HG02588 (cell line): ENCODE measurements around the gene TMEM164.
A peak's percentile ranks its signal among the peaks of the same experiment; 100 is the strongest.
"Not testable (repeated sequence)": the region's sequence is repeated elsewhere in the genome, so short reads cannot be mapped to it uniquely, and the experiment has no call there.

Experiments used
- ATAC-seq: cut with Tn5 transposase; IDR thresholded peaks from one replicate; pipeline ENCODE4 v1.9.1; 2021; ENCODE audit warnings: mild to moderate bottlenecking, moderate library complexity; ENCODE audit not compliant: unreplicated experiment

The TMEM164 gene

DNA sequence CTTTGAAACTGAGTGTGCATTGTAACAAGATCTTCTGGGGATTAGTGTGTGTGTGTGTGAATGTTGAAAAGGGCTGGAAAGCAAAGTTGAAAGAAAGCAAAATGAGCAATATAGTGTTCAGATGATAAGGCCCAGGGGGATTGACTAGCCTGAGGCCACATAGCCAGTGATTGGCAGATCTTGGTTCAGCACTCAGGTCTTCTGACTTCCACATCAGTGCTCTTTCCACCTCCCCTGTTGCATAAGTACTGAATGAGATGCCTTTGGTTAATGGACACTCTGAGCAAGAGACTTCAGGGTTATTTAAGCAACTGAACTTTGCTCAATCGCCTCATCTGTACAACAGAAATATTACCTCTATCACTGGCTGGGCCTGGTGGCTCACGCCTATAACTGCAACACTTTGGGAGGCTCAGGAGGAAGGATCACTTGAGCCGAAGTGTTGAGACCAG, 120.4 kb downstream of the TMEM164 start:
- no peak for ATAC-seq

DNA sequence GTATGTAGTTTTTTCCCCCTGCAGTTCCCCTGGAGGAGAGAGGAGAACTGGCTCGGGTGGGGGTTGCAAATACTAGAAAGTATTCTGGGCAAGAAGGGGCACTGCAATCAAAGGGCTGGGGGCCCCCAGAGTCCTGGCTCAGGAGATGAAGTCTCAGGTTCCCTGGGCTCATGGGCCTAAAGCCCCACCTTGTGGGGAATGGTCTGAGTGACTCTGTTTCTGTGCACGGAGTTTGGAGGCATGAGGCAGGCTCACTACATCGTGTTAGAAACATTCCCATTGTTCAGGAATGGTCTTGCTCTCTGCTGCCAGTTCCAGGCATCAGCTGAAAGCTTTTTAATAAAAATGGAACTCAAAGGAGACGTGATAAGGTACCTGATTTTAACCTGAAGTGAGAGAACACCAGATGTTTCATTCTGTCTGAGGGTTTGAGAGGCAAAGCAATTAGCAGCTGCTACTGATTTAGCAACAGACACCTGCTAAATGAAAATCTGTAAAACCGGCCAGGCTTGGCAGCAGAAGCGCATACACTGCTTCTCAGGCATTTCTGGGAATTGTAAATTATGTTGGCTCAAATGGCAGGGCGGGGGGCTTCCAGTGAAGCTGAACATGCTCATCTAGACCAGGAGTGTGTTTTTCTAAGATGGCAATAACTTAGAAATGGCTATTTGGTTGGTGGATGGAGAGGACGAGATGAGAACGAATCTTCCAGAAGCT, 122.7 kb downstream of the TMEM164 start:
- ATAC-seq: no peak

DNA sequence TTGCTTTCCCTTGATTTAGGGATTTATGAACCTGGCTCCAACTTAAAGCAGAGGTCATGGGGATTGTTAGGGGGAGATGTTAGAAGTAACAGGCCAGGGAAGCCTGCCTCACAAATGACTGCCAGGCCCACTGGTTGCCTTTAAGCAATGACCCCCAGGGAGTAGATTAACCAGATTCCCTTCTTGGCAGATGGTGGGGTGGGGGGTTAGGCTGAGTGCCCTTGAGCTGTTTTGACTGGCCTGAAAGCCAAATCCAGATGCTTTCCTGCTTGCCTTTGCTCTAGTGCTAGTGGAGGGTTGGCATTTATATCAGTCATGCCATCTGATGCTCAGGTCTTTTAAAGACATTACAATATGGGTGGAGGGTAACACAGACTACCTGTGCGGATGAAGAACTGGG, 128.1 kb downstream of the TMEM164 start:
- ATAC-seq: no peak

DNA sequence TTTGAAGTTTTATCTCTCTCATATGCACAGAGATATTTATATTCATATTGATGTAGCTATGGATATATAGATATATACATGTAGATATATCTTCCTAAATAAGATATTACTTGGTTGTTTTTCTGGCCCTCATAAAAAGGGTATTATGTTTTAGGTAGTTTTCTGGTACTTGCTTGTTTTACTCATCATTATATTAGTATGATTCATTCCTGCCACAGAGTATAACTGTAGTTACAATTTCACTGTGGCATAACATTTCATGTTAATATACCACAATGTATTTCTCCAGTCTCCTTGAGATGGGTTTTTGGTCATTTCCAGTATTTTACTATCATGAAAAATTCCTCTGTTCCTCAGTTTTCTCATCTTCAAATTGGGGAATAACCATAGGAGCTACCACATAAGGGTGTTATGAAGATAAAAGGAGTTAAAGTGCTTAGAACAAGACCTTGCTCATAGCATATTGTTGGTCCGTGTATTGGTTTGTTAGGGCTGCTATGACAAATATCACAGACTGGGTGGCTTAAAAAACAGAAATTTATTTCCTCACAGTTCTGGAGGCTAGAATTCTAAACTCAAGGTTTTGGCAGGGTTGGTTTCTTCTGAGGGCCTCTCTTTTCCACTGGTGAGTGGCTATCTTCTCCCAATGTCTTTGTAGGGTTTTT, 129.7 kb downstream of the TMEM164 start:
- no peak for ATAC-seq

DNA sequence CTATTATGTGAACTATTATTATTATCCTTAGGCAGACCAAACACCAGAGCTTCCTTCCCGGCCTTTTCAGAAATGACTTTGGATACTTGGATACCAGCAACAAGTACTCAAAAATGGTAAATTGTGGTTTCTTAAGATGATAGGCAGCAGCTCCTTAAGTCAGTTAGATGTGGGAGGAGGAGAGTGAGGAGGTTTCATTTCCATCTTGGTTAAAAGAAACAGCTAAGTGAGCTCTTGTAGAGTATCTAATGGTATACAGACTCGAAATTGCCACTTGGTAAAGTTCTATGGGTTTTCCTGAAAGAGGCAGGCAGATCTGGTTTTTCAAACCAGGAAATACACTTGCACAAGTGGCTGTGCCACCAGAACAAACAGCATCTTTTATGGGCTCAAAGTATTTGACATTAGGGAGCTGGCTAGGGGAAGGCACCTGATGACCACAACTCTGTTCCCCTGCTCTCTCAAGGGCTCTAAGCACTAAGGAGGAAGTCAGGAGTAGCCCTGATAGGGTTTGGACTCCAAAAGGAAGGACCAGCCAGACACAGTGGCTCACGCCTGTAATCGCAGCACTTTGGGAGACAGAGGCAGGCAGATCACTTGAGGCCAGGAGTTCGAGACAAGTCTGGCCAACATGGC, 130.9 kb downstream of the TMEM164 start:
- ATAC-seq: peak; percentile 88

DNA sequence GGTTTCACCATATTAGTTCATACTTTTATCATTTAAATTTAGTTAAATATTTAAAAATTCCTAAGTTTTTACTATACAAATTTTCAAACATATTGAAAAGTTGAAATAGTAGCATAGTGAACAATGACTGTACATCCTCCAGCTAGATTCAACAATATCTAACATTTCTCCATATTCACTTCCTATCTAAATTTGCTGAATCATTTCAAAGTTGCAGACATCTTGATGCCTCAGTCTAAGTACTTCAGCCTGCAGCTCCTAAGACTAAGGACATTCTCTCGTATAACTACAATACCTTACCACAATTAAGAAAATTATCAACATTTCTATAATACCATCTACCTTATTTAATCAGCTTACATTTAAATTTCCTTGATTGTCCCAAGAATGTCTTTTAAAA, 132.7 kb downstream of the TMEM164 start:
- no peak for ATAC-seq

DNA sequence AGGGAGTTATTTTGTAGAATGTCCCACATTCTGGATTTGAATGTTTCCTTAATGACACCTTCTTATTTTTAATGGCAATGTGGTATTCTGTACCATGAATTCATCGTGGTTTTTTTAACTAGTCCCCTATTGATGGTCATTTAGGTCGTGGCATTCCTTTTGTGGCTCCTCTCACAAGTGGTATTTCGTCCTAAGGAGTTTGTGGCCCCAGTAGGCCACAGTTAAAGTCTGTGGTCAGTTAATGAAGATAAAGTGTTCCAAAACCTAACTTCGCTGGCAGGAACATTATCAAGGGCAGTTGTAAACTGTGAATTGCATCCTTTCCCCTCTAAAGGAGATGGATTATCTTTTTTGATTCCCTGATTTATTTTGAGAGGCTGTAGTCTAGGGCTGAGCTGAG, 133.2 kb downstream of the TMEM164 start:
- ATAC-seq: no peak

DNA sequence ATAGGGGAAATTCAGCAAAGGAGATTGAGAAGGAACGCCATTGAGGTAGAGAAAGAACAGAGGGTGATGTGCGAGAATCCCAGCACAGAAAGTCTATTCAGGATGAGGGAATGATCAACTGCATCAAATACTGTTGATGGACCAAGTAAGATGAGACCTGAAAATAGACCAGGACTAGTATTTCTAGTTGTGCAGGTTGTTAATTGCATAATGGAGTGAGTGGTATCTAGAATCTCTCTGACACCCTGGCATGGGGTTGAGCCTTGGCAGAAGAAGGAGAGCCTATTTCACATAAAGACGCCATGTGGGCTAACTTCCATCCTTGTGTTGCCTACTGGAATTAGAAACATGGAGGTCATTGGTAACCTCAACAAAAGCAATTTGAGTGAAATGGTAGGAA, 135.6 kb downstream of the TMEM164 start:
- ATAC-seq: no peak

DNA sequence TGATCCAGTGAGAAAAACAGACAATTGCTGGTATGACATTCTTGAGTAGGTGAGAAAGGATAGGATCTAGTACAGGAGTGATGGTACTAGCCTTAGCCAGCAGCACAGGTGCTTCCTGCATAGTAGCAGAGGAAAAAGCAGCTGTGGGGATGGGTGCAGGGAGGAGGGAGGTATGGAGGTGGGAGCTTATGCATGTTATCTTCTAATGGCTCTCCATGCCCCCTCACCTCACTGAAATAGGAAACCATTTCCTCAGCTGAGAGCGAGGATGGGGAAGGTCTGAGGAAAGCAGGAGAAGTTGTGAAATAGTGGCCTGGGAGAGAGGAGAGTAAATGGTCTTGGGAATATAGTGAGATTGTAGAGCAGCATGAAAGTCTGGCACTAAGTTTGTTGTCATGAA, 136.3 kb downstream of the TMEM164 start:
- ATAC-seq: no peak

DNA sequence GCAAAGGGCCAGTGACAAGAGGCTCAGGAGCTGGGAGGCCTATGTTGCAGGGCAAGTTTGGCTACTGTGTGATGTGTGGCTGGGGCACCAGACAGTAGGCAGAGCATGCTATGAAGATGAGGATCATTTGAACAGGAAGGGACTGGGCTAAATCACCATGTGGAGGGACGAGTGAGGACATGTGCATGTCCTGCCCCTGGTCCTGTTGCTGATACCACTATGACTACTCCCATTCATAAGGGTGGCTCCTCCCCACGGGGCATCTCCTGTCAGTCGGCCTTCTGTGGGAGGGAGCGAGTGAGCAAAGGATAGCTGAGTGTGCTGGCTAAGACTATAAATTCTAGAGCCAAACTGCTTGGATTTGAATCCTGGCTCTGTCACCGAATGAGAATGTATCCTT, 139.2 kb downstream of the TMEM164 start:
- no peak for ATAC-seq

DNA sequence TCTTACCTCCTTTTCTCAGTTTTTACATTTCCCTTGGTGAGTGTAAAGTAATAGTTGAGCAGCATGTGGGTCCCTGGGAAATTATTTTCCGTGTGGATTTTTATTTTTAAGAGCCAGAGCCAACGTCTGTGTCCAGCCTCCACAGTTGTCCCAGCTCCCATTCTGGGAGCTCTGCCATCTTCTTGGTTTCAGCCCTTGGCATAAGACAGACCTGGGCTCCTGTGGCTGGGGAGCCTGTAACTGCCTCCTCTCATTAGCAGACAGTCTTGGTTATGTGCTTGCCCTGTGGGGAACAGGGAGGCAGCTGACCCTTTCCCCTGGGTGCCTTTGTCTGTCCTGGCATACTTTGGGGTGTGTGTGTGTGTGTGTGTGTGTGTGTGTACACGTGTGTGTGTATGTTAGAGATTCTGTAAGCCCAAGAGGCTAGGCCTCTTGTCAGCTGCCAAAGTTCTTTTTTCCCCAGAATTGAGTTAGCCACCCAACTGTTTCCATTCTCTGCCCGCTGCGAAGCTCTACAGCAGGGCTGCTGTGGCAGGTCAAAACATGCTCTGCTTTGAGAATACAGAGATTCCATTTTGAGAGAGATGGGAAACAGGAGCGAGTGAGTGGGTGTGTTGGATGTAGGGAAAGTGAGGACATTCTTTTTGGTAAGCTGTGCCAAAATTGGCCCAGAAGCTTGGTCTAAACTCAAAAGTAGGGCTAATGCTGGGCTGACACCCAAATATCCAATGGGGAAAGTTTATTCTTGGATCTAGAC, 140.7 kb downstream of the TMEM164 start:
- no peak for ATAC-seq

DNA sequence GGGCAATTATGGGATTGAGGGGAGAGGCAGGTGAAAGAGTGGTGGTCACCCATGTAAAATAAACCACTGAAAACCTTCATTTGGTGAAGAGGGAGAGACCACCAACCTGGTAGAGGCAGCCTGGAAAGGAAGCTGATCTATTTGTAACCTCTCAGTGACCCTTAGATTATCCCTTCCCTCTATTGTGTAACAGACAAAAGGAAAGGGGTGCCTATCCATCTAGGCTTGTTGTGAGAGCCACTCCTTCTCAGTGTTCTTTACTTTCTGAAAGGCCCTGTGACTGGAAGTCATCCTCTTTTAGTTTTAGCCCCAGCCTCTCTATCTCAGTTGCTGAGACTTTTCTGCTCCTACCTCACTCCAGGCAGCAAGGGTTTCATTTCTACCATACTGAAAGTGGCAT, 142.4 kb downstream of the TMEM164 start:
- ATAC-seq: no peak

DNA sequence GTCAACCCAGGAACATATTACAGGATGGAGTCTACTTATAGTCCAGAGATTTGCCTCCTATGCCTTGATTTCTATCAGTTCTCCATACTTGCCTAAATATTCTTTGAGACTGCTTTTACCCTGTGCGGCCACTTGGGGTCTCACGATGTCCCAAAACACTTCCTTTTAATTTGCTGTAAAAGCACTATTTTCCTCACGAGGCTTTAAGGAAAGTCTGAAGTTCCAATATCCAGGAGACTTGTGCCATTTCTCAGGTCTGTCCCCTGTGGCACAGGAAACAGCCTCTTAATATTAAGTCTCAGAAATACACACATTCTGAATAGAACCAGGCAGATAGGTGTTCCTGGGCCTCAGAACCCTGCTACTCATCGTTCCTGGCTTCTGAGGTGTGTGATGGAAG, 142.9 kb downstream of the TMEM164 start:
- no peak for ATAC-seq

DNA sequence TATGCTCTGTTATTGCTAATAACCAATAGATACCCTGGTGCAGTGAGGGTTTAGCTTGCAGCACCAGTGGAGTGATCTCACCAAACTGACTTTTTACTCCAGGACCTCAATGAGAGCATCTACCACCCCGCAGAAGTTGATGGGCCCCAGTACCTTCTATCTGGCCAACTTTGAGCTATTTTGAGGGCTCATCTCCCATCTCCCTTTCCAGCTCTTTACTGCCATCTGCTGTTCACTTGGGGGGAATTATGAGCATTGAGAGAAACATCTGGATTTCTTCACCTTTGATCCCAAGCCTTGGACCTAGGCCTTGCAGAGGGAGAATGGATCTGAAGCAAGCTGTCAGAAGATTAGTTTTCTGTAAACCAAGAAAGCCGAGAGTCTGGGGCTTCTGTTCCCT, 143.6 kb downstream of the TMEM164 start:
- ATAC-seq: peak; percentile 55

DNA sequence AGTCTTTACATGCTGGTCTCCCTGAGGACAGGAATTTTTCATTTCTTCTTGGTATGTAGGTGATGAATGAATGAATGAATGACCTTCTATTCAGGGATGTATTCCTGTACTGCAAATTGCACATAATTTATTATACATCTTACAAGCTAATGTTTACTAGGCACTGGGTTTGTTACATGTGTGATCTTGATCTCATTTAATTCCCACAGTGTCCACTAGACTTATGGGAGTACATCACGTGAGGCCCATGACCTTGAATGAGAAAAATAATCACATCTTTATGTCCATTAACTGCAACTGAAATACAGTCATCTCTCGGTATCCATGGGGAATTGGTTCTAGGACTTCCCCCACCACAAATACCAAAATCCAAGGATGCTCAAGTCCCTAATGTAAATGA, 150.3 kb downstream of the TMEM164 start:
- no peak for ATAC-seq

DNA sequence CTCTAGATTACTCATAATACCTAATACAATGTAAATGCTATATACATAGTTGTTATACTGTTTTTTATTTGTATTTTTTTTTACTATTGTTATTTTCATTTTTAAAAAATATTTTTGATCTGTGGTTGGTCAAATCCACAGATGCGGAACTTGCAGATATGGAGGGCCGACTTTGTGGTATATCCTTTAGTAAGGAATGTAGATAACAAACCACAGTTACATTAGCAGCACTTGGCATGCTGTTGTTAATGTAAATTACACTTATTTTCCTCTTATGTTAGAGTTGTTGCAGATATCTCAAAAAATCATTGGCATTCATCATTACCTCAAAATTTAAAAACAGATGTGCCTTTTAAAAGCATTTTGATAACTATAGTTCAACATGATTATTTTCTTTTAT, 151.0 kb downstream of the TMEM164 start:
- ATAC-seq: no peak

DNA sequence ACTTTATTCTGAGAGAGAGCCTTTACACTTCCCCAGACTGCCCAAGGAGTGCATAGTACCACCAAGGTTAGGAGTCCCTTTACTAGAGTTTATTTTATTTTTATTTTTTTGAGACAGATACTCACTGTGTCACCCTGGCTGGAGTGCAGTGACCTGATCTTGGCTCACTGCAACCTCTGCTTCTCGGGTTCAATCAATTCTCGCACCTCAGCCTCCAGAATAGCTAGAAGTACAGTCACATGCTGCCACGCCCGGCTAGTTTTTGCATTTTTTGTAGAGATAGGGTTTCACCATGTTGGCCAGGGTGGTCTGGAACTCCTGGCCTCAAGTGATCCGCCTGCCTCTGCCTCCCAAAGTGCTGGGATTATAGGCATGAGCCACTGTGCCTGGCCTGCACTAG, 151.4 kb downstream of the TMEM164 start:
- not testable (repeated sequence) for ATAC-seq

DNA sequence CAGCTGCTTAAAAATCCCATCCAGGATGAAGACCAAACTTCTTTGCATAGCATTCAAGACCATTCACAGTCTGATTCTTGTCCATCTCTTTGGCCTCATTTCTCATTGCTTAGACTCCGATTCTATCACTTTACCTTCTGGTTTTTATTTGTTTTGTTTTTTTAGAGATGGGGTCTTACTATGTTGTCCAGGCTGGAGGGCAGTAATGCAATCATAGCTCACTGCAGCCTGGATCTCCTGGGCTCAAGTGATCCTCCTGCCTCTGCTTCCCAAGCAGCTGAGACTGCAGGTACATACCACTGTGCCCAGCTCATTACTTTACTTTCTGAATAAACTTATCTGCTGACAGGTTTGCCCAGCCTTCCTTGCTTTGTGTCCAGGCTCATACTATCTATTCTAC, 152.8 kb downstream of the TMEM164 start:
- ATAC-seq: no peak

DNA sequence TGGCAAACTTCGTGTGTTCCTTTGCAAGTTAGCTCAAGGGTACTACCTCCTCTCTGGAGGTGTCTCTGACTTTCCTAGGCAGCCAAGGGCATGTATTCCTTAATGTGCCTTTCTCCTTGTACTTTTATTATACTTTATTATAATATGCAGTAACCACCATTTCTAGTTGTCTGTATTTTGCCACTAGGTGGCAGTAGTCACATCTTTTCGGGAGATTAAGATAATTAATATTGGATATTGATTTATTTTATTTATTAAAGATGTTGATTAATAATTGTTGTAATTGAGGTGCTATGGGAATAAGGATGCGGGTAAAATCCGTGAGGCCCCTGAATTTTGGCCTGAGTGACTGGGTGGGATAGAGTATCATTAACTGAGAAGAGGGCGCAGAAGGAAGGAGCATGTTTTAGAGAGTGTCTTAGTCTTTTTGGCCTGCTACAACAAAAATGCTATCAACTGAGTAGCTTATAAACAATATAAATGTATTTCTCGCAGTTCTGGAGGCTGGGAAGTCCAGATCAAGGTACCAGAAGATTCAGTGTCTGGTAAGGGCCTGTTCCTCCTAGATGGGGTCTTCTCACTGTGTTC, 153.3 kb downstream of the TMEM164 start:
- no peak for ATAC-seq

DNA sequence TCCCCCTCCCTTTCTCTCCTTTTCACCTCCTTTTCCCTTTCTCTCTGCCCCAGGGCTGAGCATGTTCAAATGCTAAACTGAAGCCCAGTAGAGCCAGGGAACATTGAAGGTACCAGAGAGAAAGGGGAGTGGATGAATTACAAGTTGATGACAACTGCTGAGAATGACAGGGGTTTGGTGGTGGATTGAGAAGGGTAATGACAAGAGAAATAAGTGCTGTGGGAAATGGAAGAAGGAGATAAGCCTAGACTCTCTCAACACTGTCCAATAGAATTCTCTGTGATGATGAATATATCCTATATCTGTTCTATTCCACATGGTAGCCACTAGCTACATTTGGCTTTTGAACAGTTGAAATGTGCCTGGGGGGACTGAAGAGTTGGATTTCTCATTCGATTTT, 154.5 kb downstream of the TMEM164 start:
- ATAC-seq: no peak

DNA sequence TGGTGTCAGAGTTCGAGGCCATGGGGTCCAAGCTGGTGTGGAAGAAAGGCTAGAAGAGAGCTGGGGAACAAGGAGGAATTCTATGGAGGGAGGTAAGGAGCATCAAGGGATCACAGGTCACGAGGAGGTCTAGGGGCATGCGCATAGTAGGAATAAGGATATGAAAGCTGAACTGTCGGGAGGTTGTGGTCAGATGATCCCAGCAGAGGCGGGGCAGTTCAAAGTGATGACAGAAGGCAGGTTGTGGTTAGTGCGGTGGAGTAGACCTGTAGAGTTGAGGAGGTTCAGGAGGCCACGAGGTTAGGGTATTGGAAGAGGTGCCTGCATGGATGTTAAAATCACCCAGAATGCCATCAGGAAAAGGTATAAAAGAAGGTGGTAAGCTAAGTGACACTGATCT, 156.3 kb downstream of the TMEM164 start:
- ATAC-seq: no peak
